ENCODE results near the gene CD300LF. TPM values are rescaled to one million over a fixed set of nuclear protein-coding genes. Genes with fewer than 3 reads are reported as not detected.

CD300LF gene
- total RNA-seq, 1 experiment from 2014 or later = not detected

GRCh38 chr17:74711058-74711824 lies 1.5 kb downstream of the CD300LF start:
- ChIA-PET POLR2A (no interaction called here), CTCF (interaction anchor here (0.6 to 1.3 kb wide), 4 partner anchors 14 to 245 kb away, joined by 3 to 4 read pairs (median 4); partner anchors contain the start of gene CD300A)
- no peak overlapping the region for H3K27ac Mint-ChIP-seq (ENCODE audit: low read depth, unreplicated experiment)
- H3K4me3 Mint-ChIP-seq (ENCODE audit: unreplicated experiment) = no peak overlapping the region
- intact Hi-C loops (cut with micrococcal nuclease) = no loop called here
- no TSS peak for BruUV-seq (replicated peaks)
- TF ChIP-seq, protein P1, sequence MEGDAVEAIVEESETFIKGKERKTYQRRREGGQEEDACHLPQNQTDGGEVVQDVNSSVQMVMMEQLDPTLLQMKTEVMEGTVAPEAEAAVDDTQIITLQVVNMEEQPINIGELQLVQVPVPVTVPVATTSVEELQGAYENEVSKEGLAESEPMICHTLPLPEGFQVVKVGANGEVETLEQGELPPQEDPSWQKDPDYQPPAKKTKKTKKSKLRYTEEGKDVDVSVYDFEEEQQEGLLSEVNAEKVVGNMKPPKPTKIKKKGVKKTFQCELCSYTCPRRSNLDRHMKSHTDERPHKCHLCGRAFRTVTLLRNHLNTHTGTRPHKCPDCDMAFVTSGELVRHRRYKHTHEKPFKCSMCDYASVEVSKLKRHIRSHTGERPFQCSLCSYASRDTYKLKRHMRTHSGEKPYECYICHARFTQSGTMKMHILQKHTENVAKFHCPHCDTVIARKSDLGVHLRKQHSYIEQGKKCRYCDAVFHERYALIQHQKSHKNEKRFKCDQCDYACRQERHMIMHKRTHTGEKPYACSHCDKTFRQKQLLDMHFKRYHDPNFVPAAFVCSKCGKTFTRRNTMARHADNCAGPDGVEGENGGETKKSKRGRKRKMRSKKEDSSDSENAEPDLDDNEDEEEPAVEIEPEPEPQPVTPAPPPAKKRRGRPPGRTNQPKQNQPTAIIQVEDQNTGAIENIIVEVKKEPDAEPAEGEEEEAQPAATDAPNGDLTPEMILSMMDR (IDR thresholded peaks at IDR 0.05; ENCODE audit: unreplicated experiment) = no peak
- H3K4me1 Mint-ChIP-seq (ENCODE audit: insufficient read depth, unreplicated experiment) = no peaks in the 10 kb centered on the region
- peaks cover 49% of the 10 kb centered on the region for H3K27me3 Mint-ChIP-seq (ENCODE audit: insufficient read depth, unreplicated experiment)
- no peaks in the 10 kb centered on the region for H3K9me3 Mint-ChIP-seq (ENCODE audit: unreplicated experiment)
- H3K36me3 Mint-ChIP-seq (ENCODE audit: insufficient read depth, unreplicated experiment) = no peaks in the 10 kb centered on the region
- DNase-seq (ENCODE audit: unreplicated experiment) = no peak

DNA sequence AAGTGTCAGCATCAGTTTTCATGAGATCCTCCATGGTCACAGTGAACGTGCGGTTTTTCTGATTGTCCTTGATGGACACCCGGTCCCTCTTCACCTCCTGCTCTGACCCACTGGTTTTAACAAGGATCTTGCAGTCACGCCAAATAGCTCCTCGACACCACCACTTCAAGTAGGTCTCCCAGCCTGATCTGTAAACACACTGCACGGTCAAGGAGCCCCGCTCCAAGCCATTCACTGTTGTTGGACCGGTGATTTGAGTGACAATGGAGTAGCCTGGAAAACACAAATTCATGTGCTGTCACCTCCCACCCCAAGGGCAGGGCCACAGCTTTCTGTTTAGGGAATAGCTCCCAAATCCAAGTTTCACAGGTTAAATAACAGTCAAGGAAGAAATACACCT lies 8.2 kb downstream of the CD300LF start:
- intact Hi-C loops (cut with micrococcal nuclease) = no loop called here
- POLR2A ChIA-PET = no interaction called here
- no peaks in the 10 kb centered on the region for H3K36me3 Mint-ChIP-seq (ENCODE audit: insufficient read depth, unreplicated experiment)
- CTCF ChIA-PET = interaction anchor here (0.8 kb wide), 1 partner anchor 161 kb away, joined by 3 read pairs; no protein-coding TSS in a partner anchor
- no peaks in the 10 kb centered on the region for H3K9me3 Mint-ChIP-seq (ENCODE audit: unreplicated experiment)
- no peak overlapping the region for H3K27ac Mint-ChIP-seq (ENCODE audit: low read depth, unreplicated experiment)
- no TSS peak for BruUV-seq (replicated peaks)
- no peaks in the 10 kb centered on the region for H3K4me1 Mint-ChIP-seq (ENCODE audit: insufficient read depth, unreplicated experiment)
- no peak for DNase-seq (ENCODE audit: unreplicated experiment)
- TF ChIP-seq, protein P1 (IDR thresholded peaks at IDR 0.05; ENCODE audit: unreplicated experiment) = no peak
- H3K27me3 Mint-ChIP-seq (ENCODE audit: insufficient read depth, unreplicated experiment) = peaks cover 50% of the 10 kb centered on the region
- no peak overlapping the region for H3K4me3 Mint-ChIP-seq (ENCODE audit: unreplicated experiment)

GRCh38 chr17:74703311-74703710 lies 9.4 kb downstream of the CD300LF start:
- intact Hi-C loops (cut with micrococcal nuclease) = no loop called here
- no peak for DNase-seq (ENCODE audit: unreplicated experiment)
- H3K36me3 Mint-ChIP-seq (ENCODE audit: insufficient read depth, unreplicated experiment) = no peaks in the 10 kb centered on the region
- H3K4me1 Mint-ChIP-seq (ENCODE audit: insufficient read depth, unreplicated experiment) = no peaks in the 10 kb centered on the region
- ChIA-PET POLR2A (interaction anchor here (0.5 kb wide), 1 partner anchor 472 kb away, joined by 5 read pairs; no protein-coding TSS in a partner anchor), CTCF (interaction anchor here (0.7 kb wide), 1 partner anchor 1431 kb away, joined by 3 read pairs; no protein-coding TSS in a partner anchor)
- peaks cover 51% of the 10 kb centered on the region for H3K27me3 Mint-ChIP-seq (ENCODE audit: insufficient read depth, unreplicated experiment)
- no peaks in the 10 kb centered on the region for H3K9me3 Mint-ChIP-seq (ENCODE audit: unreplicated experiment)
- TF ChIP-seq, protein P1 (IDR thresholded peaks at IDR 0.05; ENCODE audit: unreplicated experiment) = no peak
- no peak overlapping the region for H3K27ac Mint-ChIP-seq (ENCODE audit: low read depth, unreplicated experiment)
- BruUV-seq (replicated peaks) = no TSS peak
- H3K4me3 Mint-ChIP-seq (ENCODE audit: unreplicated experiment) = no peak overlapping the region

DNA sequence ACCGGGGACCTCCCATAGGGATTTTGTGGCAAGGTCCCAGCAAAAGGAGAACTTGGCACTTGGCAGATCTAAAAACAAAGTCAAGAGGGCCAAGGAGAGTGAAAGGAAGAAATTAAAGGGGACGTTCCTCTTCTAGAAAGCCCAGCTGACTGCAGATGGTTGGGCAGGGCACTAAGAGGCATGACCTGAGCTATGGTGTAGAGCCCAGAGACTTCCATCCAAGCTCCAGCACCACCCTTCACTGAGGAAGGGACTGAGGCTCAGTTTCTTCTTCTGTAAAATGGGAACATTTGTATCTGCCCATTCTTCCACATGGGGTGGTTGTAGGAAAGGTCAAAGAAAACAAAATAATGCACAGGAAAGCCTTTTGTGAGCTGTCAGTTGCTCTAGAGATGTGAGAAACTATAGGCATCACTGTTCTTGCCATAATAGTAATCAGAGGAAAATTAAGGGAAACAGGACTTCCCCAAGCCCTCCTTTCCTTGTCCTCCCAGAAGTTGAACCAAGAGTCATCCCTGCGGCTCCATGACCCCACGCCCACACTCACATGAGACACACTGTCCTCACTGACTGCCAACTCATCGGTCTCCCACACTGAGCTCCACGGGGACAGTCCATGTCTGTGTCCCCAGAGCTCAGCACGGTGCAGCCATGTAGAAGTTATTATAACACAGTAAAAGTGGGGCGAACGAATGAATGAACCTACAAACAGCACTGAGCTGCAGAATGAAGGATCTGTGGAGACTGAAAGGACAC lies 10.4 kb downstream of the CD300LF start:
- BruUV-seq (replicated peaks) = no TSS peak
- TF ChIP-seq, protein P1 (IDR thresholded peaks at IDR 0.05; ENCODE audit: unreplicated experiment) = no peak
- DNase-seq (ENCODE audit: unreplicated experiment) = no peak
- H3K4me1 Mint-ChIP-seq (ENCODE audit: insufficient read depth, unreplicated experiment) = no peaks in the 10 kb centered on the region
- no peak overlapping the region for H3K4me3 Mint-ChIP-seq (ENCODE audit: unreplicated experiment)
- no peaks in the 10 kb centered on the region for H3K36me3 Mint-ChIP-seq (ENCODE audit: insufficient read depth, unreplicated experiment)
- no peak overlapping the region for H3K27ac Mint-ChIP-seq (ENCODE audit: low read depth, unreplicated experiment)
- CTCF ChIA-PET = interaction anchor here (0.7 kb wide), 1 partner anchor 1430 kb away, joined by 3 read pairs; no protein-coding TSS in a partner anchor
- H3K27me3 Mint-ChIP-seq (ENCODE audit: insufficient read depth, unreplicated experiment) = peaks cover 60% of the 10 kb centered on the region
- POLR2A ChIA-PET = interaction anchor here (0.6 to 0.7 kb wide), 2 partner anchors 217 to 1253 kb away, joined by 3 read pairs; no protein-coding TSS in a partner anchor
- no peaks in the 10 kb centered on the region for H3K9me3 Mint-ChIP-seq (ENCODE audit: unreplicated experiment)
- intact Hi-C loops (cut with micrococcal nuclease) = no loop called here
